ENCODE results near the gene TOMM7.

TOMM7 gene

DNA sequence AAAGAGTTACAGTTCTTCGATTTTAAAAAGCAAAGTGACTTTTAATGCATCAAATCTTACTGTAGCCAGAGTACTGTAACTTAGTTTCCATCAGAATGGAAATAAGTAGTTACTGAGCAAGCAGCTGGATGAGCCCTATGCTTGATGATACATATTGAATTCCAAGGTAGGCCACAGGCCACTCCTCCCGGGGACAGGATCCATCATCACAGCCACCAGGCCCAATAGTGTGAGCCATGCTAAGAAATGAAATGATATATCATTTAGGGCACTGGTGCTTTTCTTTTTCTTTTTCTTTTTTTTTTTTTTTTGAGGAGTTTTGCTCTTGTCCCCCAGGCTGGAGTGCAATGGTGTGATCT lies 42.9 kb upstream of the TOMM7 start:
- Histone ChIP-seq H3K4me2 (ENCODE audit: low read depth, low read length, poor library complexity, severe bottlenecking) (no peak overlapping the region), H3K27me3 (ENCODE audit: insufficient read depth, low read length, poor library complexity, severe bottlenecking) (no peaks in the 10 kb centered on the region), H3K9me2 (replicated peaks; ENCODE audit: low read depth, low read length) (no peaks in the 10 kb centered on the region), H2AFZ (ENCODE audit: low read length) (no peak overlapping the region), H3K4me1 (ENCODE audit: insufficient read depth, low read length, poor library complexity, severe bottlenecking) (no peaks in the 10 kb centered on the region), H3F3A (ENCODE audit: low read depth) (no peaks in the 10 kb centered on the region), H3K79me2 (ENCODE audit: insufficient read depth, low read length) (no peaks in the 10 kb centered on the region), H3K9ac (ENCODE audit: low read depth, low read length, poor library complexity, severe bottlenecking) (no peak overlapping the region), H4K20me1 (ENCODE audit: insufficient read depth, low read length, poor library complexity, severe bottlenecking) (no peaks in the 10 kb centered on the region), H3K4me3 (ENCODE audit: low read length, poor library complexity, severe bottlenecking) (no peak overlapping the region), H3K9me3 (ENCODE audit: insufficient read depth, low read depth, low read length) (no peaks in the 10 kb centered on the region), H3K36me3 (ENCODE audit: insufficient read depth, low read length) (no peaks in the 10 kb centered on the region)
- no peak for TF ChIP-seq EZH2phosphoT487 (IDR thresholded peaks at IDR 0.05; ENCODE audit: borderline replicate concordance)
- TF ChIP-seq, protein P1, sequence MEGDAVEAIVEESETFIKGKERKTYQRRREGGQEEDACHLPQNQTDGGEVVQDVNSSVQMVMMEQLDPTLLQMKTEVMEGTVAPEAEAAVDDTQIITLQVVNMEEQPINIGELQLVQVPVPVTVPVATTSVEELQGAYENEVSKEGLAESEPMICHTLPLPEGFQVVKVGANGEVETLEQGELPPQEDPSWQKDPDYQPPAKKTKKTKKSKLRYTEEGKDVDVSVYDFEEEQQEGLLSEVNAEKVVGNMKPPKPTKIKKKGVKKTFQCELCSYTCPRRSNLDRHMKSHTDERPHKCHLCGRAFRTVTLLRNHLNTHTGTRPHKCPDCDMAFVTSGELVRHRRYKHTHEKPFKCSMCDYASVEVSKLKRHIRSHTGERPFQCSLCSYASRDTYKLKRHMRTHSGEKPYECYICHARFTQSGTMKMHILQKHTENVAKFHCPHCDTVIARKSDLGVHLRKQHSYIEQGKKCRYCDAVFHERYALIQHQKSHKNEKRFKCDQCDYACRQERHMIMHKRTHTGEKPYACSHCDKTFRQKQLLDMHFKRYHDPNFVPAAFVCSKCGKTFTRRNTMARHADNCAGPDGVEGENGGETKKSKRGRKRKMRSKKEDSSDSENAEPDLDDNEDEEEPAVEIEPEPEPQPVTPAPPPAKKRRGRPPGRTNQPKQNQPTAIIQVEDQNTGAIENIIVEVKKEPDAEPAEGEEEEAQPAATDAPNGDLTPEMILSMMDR (conservative IDR thresholded peaks at IDR 0.05; ENCODE audit: low read length), result no peak

DNA sequence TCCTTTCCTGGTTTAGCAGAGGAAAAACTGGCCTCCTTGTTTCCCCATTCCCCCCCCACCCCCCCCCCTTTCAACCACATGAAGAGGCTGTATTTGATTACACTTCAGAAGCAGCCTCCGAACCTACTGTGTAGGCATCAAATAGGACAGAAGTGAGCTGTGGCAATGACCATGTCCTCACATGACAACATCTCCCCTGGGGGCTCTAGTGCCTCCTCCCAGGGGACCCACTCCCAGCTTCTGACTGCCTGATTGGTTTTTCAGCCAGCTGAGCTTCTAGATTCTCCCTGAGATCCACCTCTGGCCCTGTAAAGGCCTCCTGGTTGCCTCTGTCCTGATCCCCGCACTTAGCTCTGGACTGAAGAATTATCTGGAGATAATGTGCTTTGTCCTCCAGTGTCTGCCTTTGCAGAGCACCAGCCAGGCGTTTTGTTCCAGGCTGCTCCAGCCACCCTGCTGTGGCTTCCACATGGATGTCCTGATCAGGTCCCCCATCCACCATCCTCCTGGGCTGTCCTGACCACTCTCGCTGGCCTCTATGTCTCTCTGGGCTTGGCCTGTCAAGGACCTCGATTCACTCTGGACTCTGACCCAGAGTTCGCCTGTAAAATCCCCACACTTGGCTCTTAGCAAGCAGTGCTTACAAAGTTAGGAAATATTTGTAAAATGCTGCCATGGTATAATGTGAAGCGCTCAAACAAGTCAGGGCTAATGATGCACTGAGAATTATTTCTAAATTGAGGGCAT lies 42.4 kb upstream of the TOMM7 start:
- no peak overlapping the region for H3K4me2 ChIP-seq (ENCODE audit: low read depth, low read length, poor library complexity, severe bottlenecking)
- no peaks in the 10 kb centered on the region for H3F3A ChIP-seq (ENCODE audit: low read depth)
- H3K9ac ChIP-seq (ENCODE audit: low read depth, low read length, poor library complexity, severe bottlenecking), result no peak overlapping the region
- no peak overlapping the region for H2AFZ ChIP-seq (ENCODE audit: low read length)
- no peak for TF ChIP-seq EZH2phosphoT487 (IDR thresholded peaks at IDR 0.05; ENCODE audit: borderline replicate concordance)
- TF ChIP-seq, protein P1 (conservative IDR thresholded peaks at IDR 0.05; ENCODE audit: low read length), result no peak
- H3K79me2 ChIP-seq (ENCODE audit: insufficient read depth, low read length), result no peaks in the 10 kb centered on the region
- no peaks in the 10 kb centered on the region for H3K36me3 ChIP-seq (ENCODE audit: insufficient read depth, low read length)
- no peaks in the 10 kb centered on the region for H3K9me2 ChIP-seq (replicated peaks; ENCODE audit: low read depth, low read length)
- H3K4me3 ChIP-seq (ENCODE audit: low read length, poor library complexity, severe bottlenecking), result no peak overlapping the region
- H4K20me1 ChIP-seq (ENCODE audit: insufficient read depth, low read length, poor library complexity, severe bottlenecking), result no peaks in the 10 kb centered on the region
- no peaks in the 10 kb centered on the region for H3K27me3 ChIP-seq (ENCODE audit: insufficient read depth, low read length, poor library complexity, severe bottlenecking)
- H3K9me3 ChIP-seq (ENCODE audit: insufficient read depth, low read depth, low read length), result no peaks in the 10 kb centered on the region
- no peaks in the 10 kb centered on the region for H3K4me1 ChIP-seq (ENCODE audit: insufficient read depth, low read length, poor library complexity, severe bottlenecking)

DNA sequence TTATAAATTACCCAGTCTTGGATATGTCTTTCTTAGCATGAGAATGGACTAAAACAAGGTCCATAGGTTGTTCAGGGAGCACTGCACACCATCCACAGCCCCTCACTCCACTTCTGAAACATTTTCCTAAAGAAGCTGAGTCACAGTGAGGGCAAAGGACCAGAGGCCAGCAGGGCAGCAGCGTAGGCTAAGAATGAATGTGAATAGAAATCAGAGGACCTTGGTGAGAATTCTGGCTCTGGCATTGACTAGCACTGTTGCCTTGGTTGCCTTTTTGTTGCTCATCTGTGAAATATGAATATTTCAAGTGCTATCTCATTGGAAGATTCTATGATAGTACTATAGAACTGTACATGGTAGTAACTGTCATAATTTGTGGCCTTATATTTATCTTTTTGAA lies 41.7 kb upstream of the TOMM7 start:
- Histone ChIP-seq H3K4me2 (ENCODE audit: low read depth, low read length, poor library complexity, severe bottlenecking) (no peak overlapping the region), H2AFZ (ENCODE audit: low read length) (no peak overlapping the region)

More for the DNA sequence above, 41.7 kb upstream of the TOMM7 start:
- H3K36me3 ChIP-seq (ENCODE audit: insufficient read depth, low read length), result no peaks in the 10 kb centered on the region
- no peaks in the 10 kb centered on the region for H3K9me3 ChIP-seq (ENCODE audit: insufficient read depth, low read depth, low read length)
- no peak for TF ChIP-seq EZH2phosphoT487 (IDR thresholded peaks at IDR 0.05; ENCODE audit: borderline replicate concordance)
- TF ChIP-seq, protein P1 (conservative IDR thresholded peaks at IDR 0.05; ENCODE audit: low read length), result no peak
- no peaks in the 10 kb centered on the region for H3K4me1 ChIP-seq (ENCODE audit: insufficient read depth, low read length, poor library complexity, severe bottlenecking)
- no peaks in the 10 kb centered on the region for H3K79me2 ChIP-seq (ENCODE audit: insufficient read depth, low read length)
- H3K27me3 ChIP-seq (ENCODE audit: insufficient read depth, low read length, poor library complexity, severe bottlenecking), result no peaks in the 10 kb centered on the region
- H4K20me1 ChIP-seq (ENCODE audit: insufficient read depth, low read length, poor library complexity, severe bottlenecking), result no peaks in the 10 kb centered on the region
- no peak overlapping the region for H3K4me3 ChIP-seq (ENCODE audit: low read length, poor library complexity, severe bottlenecking)
- no peak overlapping the region for H3K9ac ChIP-seq (ENCODE audit: low read depth, low read length, poor library complexity, severe bottlenecking)
- no peaks in the 10 kb centered on the region for H3F3A ChIP-seq (ENCODE audit: low read depth)
- no peaks in the 10 kb centered on the region for H3K9me2 ChIP-seq (replicated peaks; ENCODE audit: low read depth, low read length)
